GM19193 (cell line): ENCODE measurements around the gene TPH1.

Source experiments
- POLR2A ChIP-seq: IDR thresholded peaks from 4 replicates; pipeline ENCODE4 v1.6.1; 2011; ENCODE audit not compliant: insufficient read depth, insufficient read length; ENCODE audit errors: extremely low read depth

The TPH1 gene

GRCh38 chr11:18046116-18046777 lies at the start of gene TPH1:
TSS of gene TPH1 (minus strand) at chr11:18046269. CDS start at chr11:18040762, 5,507 bp downstream.
- no peak for TF ChIP-seq POLR2A

- no peak for TF ChIP-seq POLR2A
These were observed 47.9 kb upstream of the TPH1 start for GRCh38 chr11:18093959-18094358.

DNA sequence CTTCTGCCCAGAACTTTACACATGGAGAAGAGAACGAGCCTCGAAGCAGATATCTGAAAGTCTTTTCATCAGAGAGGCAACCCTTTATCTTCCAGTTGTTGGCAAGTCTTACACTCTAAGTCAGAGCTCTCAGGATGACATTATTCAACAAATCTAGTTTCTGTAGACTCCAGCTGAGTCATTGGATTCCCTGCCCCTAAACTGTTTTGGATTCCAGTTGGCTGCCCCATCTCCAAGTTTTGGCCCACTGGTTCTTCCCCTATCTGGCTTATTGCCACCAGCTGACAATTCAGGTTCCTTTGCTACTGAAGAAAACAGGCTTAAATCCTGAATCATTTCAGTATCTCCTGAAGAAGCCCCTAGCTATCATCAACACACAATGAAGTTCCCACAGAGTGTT lies 45.7 kb upstream of the TPH1 start:
- TF ChIP-seq POLR2A = no peak

DNA sequence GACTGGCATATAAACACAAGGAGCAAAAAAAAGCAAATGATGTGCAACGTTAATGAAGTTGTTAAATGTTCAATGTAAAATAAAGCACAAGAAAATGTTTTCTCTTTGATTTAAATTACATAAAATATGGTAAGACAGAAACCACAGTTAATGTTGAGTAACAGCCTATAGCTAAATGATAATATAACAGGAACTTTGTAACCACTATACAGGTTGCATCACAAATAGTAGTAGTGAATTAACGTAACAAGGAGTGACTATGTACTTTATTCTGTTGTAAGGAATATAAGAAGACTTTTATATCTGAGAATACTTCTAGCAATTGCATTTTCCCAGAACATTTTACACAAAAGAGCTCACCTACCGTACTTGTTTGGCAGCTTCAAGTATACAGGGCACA lies 42.9 kb upstream of the TPH1 start:
- TF ChIP-seq POLR2A = no peak

DNA sequence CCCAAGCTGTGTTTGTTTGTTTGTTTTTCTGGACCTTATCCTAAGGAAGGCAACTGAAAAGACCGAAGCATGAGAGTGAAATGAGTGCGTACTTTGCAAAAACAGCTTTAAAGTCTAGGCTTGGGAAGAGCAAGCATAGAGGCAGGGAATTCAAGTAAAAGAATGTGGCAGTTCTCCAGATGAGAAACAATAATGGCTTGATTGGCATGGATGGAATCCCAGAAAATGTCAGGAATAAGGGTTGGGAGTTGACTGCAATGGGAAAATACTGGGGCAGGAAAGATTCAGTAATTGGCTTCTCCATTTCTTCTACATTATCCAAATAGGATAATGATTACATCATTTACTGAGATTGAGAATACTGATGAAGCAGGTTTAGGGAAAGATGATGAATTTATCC lies 42.3 kb upstream of the TPH1 start:
- TF ChIP-seq POLR2A = no peak

- no peak for TF ChIP-seq POLR2A
These were observed 35.5 kb upstream of the TPH1 start for GRCh38 chr11:18081551-18081950.

GRCh38 chr11:18080451-18080850 lies 34.4 kb upstream of the TPH1 start:
- no peak for TF ChIP-seq POLR2A

DNA sequence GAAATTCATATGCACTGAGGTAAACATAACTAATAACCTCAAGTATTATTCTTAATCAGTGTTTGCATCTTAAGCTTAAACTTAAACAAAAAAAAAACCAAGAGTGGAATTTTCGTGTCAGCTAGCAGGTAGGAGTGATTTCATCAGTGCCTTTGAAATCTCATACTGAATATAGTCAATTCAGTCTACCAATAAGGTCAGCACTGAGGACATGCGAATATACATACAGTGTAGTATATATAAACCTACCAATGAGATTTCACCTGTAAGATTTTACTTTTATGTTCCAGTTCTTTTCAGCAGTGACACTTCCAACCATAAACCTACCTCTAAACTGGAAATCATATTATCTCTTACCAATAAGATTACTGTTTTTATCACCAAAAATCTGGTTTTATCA lies 32.8 kb upstream of the TPH1 start:
- no peak for TF ChIP-seq POLR2A

GRCh38 chr11:18075444-18075843 lies 29.4 kb upstream of the TPH1 start:
- TF ChIP-seq POLR2A = no peak

DNA sequence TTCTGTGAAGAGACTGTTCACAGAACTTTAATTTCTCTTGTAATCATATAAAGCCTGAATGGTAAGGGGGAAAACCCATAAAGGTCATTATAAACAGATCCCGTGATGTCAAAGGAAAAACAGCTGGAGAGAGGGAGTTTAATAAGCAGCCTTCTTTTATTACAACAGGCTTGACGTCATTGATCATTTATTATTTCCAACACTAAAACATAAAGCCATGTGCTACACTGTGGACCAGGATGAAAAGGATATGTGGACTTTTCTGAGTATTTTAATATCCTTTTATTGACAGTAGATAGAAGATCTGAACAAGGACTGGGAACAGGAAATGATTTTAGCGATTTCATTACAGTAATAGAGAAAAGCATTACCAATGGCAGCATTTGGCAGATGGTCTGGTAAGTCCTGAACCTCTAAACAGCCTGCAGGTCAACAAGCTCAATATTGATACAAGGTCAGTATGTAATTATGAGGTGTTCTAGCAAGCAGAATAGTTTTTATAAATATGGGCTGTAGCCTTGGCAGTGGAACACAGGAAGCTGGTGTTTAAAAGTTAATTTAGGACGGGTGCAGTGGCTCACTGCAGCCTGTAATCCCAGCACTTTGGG lies 25.1 kb upstream of the TPH1 start:
- no peak for TF ChIP-seq POLR2A

DNA sequence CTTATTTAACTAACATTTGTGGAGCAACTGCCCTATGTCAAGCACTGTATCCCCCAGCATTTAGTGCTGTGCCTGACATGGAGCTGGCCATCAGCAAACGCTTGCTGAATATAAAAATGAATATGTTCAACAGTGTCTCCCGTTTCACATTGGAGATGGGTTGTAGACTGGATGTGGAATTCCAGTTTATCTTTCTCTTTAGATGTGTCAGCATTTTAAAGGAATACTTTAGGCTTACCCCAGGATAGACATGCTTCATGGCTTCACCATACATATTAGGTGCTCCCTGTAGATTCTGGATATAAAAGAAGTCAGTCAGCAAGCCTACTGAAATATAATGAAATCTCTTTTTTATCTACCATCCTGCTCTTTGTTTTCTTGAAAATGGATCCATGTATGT lies 21.3 kb upstream of the TPH1 start:
- no peak for TF ChIP-seq POLR2A

DNA sequence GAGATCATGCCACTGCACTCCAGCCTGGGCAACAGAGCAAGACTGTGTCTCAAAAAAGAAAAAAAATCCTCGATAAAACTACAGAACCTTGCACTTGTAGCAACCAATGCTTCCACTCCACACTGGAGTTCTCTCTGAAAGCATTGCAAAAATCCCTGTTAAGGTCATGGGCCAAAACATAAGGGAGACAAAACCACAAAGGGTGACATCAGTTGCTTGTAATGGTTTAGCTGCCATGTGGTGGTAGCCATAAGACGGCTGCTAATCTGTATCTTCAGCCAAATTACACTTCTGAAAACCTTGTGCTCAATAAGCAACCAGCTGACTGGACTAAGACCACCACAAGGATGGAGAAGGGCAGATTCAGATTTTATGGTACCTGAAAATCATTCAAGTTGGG lies 20.6 kb upstream of the TPH1 start:
- TF ChIP-seq POLR2A = no peak

DNA sequence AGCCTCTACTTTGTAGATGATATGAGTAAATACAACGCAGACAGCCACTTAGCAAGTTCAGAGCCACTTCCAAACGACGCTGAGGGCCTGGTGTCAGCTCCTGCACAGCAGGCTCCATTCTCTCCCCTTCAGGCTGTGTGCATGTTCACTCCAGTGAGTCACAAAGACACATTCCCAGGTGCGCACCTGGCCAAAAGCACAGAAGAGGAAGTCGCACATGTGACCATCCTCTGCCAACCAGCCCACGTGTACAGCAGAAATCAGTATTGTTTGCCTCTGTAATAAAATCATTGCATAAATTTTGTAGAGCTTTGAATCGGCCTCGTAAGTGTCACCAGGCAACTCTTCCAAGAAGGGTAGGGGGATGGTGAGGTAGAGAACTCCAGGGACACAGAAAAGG lies 19.5 kb upstream of the TPH1 start:
- no peak for TF ChIP-seq POLR2A

GRCh38 chr11:18064450-18065054 lies 18.5 kb upstream of the TPH1 start:
- TF ChIP-seq POLR2A = no peak

DNA sequence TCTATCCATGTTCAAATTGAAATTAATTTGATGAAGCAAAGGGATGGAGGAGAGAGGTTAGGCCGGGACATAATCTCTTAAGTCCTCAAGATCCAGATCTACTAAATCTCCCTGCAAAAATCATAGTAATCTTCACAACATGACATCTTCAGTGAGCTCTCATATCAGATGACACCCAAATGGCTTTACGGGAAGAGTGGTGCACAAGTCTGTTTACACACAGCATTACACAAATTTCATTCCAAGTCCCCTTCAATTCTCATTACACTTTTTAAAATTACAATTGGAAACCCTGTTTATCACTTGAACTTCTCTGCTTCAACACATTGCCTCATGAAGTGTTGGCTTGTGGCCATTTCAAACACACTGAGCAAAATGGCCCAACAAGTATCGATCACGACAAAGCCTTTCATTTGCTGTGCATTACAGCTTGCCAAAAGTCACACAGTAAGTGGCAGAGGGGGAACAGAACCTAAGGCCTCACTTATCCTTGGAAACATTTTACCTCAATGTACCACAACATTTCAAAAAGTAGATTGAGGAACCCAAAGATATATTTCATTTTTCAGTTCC lies 17.9 kb upstream of the TPH1 start:
- no peak for TF ChIP-seq POLR2A

GRCh38 chr11:18063125-18063524 lies 17.1 kb upstream of the TPH1 start:
- no peak for TF ChIP-seq POLR2A
